ENCODE results near the gene CD68.

CD68 gene, protein sequence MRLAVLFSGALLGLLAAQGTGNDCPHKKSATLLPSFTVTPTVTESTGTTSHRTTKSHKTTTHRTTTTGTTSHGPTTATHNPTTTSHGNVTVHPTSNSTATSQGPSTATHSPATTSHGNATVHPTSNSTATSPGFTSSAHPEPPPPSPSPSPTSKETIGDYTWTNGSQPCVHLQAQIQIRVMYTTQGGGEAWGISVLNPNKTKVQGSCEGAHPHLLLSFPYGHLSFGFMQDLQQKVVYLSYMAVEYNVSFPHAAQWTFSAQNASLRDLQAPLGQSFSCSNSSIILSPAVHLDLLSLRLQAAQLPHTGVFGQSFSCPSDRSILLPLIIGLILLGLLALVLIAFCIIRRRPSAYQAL

DNA sequence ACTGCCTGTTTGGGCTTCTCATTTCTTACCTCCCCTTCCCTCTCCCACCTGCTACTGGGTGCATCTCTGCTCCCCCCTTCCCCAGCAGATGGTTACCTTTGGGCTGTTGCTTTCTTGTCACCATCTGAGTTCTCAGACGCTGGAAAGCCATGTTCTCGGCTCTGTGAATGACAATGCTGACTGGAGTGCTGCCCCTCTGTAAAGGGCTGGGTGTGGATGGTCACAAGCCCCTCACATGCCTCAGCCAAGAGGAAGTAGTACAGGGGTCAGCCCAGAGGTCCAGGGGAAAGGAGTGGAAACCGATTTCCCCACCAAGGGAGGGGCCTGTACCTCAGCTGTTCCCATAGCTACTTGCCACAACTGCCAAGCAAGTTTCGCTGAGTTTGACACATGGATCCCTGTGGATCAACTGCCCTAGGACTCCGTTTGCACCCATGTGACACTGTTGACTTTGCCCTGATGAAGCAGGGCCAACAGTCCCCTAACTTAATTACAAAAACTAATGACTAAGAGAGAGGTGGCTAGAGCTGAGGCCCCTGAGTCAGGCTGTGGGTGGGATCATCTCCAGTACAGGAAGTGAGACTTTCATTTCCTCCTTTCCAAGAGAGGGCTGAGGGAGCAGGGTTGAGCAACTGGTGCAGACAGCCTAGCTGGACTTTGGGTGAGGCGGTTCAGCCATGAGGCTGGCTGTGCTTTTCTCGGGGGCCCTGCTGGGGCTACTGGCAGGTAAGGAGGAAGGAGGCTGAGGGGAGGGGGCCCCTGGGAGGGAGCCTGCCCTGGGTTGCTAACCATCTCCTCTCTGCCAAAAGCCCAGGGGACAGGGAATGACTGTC is at the start of gene CD68:
Gene CD68 (plus strand): TSS at position 638 of the 833 bp plus-strand sequence. CDS start 40 bp downstream, at position 678.
- DNase-seq, result peak; percentile 82

DNA sequence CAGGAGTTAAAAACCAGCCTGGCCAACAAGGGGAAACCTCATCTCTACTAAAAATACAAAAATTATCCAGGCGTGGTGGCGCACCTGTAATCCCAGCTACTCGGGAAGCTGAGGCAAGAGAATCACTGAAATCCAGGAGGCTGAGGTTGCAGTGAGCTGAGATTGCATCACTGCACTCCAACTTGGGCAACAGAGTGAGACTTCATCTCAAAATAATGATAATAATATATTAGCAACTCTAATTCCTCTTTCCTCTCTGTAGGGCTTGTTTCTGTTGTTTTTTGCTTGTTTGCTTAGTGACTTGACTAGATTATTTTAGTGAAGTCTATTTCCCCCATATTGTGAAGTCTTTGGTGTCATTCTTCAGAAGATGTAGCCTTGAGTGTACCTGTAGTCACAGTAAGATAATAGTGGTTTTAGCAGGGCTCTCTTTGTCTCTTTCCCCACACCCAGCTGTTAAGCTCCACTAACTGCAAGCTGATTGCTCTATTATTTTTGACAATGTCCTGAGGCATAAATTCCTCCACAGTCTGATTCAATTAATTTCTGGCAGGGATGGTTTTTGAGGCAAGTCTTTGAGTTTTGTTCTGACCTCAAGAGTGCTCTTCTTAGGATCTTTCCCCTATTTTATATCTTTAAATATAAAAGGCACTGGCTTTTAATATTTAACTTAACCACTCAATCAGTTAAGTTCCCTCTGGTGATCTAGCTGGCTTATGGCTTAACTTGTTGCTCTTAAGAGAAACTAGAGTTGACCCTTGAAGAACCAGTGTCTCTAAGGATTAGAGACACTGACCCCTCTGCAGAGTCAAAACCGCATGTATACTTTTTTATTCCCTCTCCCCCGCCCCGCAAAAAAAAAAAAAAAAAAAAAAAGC is 49.2 kb upstream of the CD68 start:
- no peak for DNase-seq

DNA sequence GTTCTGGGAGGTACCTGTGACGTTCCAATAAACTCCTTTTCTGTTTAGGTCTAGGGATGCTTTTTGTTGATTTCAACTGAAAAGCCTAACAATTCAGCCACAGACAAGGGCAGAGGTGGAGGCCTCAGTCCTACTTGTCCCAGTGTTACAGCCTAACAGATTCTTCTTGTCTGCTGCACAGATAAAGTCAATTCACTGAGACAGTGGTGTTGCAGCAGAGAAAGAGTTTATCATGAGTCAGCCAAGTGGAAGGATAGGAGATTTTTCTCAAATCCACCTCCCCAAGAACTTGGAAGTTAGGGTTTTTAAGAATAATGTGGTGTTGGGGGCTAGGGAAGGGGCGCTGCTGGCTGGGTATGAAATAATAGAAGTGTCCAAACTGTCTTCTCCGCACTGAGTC is 41.4 kb upstream of the CD68 start:
- no peak for DNase-seq

DNA sequence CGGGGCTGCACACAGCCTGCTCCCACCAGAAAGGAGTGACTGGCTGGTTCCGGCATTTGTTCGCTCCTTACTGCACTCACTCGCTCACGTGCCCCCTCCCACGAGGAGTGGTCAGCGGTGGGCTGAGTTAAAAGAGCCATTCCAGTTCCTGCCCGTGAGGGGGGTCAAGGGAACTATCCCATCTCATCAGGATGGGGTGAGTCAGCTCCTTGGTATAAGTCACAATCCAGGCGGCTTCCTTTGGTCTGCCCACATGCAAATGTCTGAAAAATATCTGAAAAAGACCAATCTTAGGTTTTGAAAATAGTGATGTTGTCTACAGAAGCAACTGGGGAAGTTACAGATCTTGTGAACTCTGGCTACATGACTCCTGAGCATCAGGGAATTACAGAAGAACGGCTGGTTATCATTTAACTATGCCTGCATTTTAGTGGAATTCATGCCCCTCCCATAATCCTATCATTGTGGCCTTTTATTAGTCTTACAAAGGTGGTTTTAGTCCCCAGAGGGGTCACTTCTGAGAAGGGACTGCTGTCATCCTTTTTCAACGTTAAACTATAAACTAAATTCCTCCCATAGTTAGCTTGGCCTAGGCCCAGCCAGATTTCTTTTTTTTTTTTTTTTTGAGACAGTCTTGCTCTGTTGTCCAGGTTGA is 40.4 kb upstream of the CD68 start:
- DNase-seq, result no peak

GRCh38 chr17:7541074-7541621 is 38.3 kb upstream of the CD68 start:
- DNase-seq, result no peak

DNA sequence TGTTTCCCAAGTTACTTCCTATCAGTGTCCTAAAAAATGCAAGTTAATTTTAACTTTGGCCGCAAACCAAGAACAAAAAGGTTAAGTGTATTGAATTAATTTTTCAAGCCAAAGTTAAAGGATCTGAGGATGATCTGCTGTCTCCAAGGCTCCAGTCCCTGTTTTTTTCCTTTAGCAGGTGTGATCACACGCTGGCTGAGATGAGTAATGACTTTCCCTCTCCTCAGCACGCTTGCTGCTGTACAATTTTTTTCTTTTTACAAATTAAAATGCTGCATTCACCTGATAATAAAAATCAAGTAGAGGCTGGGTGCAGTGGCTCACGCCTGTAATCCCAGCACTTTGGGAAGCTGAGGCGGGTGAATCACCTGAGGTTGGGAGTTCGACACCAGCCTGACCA is 34.5 kb upstream of the CD68 start:
- DNase-seq, result no peak

DNA sequence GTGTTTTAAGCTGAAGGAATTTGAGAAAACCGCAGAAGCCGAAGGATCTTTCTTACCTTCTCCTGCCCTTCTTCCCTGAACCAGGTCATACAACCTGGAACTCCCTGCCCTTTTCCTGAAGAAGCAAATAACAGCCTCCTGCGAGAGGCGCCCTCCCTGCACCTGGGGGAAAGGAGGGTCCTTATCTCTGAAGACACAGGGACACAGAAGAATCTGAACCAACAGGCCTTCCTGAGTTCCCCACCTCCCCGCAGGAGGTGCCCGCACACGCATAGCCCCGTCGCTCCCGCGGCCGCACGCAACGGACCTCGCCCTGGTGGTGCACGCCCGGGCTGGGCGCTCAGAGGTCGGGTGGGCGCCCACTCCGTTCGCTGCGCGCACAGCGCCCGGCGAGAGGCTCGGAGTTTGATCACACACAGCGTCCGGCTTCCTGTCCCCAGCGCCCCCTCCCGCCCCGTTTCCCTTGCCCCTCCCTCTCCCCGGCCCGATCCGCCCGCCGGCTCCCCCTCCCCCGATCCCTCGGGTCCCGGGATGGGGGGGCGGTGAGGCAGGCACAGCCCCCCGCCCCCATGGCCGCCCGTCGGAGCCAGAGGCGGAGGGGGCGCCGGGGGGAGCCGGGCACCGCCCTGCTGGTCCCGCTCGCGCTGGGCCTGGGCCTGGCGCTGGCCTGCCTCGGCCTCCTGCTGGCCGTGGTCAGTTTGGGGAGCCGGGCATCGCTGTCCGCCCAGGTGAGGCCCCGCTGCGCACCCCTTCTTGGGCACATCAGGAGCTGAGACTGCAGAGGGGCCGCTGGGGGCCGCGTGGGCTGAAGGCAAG is 30.6 kb upstream of the CD68 start, which contains the start of gene TNFSF12:
Gene TNFSF12 (plus strand): TSS at position 474 of the 816 bp plus-strand sequence. CDS start 96 bp downstream, at position 570.
- DNase-seq, result peak; percentile 72

DNA sequence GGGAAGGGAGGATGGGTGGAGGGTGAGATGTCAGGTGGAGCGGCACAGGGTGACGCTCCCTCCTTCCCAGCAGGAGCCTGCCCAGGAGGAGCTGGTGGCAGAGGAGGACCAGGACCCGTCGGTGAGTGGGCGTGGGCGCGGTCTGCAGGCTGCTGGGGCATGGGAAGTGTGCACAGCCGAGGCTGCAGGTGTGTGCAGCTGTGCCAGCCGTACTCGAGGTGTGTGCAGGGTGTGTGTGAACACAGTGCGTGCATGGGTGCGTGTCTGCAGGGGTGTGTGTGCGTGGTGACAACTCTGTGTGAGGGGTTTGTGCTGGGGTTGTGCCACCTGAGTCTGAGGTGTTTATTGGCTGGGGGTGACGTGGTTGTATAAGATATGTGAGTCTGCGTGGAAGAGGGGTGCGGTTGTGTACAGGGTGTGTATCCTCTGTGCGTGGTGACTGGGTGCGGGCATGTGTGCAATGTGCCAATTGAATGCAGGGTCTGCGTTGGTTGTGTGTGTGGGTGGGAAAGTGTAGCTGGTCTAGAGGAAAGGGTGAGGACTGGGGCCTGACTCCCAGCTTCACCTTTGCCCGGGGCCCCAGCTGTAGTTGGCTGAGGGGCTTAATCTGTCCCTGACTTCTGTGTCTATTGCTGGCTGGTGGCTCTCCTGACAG is 29.9 kb upstream of the CD68 start:
- DNase-seq, result peak; percentile 63

DNA sequence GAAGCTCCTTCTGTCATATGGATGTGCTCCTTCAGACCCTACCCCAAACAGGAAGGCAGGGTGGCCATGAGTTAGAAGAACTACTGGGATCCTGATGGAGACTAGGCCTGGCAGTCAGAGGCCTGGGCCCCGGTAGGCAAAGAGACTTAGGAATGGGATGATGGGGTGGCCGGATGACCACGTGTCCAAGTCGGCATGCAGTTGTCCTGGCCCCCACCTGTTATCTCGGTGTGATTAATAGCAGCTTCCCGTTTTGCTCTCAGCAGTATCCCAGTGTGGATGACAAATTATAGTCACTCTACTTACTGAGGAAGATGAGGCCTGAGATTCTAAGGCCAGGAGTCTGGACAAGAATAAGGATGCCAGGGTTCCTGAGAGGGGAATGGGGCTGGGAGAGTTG is 29.1 kb upstream of the CD68 start:
- DNase-seq, result no peak

DNA sequence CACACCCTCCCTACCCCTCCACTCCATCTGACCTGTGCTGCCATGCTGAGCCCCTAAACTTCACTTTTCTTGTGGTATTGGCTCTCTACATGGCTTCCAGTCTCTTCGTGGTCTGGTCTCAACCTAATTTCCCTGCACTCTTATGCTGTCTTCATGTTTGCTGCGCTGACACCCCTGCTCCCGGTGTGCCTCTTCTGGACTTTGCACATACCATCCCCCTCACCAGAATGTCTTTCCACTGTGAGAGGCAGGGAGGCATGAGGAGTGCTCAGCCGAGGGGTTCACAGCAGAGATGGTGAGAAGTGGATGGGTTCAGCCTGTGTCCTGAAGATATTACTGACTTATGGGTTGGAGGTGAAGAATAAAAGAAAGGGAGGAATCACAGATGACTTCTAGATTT is 28.0 kb upstream of the CD68 start:
- no peak for DNase-seq

- no peak for DNase-seq
Measured at GRCh38 chr17:7552621-7553051, 26.8 kb upstream of the CD68 start.

DNA sequence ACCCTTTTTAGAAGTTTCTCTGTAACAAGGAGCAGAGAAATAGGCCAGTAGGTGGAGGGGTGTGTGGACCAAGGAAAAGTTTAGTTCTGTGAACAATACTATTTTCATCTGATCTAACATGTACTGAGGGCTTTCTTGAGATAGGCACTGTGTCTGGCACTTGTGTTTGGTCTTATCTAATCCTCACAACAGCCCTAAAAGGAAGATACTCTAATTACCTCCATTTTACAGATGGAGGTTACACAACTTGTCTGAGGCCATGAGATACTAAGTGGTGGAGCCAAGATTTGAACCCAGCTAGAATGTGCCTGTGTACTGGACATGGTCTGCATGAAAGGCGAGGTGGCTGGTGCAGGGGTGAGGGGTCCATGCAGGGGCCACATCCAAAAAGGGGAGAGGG is 26.1 kb upstream of the CD68 start:
- no peak for DNase-seq

- no peak for DNase-seq
Measured at GRCh38 chr17:7555320-7555948, 24.0 kb upstream of the CD68 start.

GRCh38 chr17:7556627-7557026 is 22.8 kb upstream of the CD68 start:
- no peak for DNase-seq

- DNase-seq, result no peak
Measured at GRCh38 chr17:7557147-7557764, 22.2 kb upstream of the CD68 start.

- no peak for DNase-seq
Measured at GRCh38 chr17:7557775-7558543, 21.5 kb upstream of the CD68 start.

DNA sequence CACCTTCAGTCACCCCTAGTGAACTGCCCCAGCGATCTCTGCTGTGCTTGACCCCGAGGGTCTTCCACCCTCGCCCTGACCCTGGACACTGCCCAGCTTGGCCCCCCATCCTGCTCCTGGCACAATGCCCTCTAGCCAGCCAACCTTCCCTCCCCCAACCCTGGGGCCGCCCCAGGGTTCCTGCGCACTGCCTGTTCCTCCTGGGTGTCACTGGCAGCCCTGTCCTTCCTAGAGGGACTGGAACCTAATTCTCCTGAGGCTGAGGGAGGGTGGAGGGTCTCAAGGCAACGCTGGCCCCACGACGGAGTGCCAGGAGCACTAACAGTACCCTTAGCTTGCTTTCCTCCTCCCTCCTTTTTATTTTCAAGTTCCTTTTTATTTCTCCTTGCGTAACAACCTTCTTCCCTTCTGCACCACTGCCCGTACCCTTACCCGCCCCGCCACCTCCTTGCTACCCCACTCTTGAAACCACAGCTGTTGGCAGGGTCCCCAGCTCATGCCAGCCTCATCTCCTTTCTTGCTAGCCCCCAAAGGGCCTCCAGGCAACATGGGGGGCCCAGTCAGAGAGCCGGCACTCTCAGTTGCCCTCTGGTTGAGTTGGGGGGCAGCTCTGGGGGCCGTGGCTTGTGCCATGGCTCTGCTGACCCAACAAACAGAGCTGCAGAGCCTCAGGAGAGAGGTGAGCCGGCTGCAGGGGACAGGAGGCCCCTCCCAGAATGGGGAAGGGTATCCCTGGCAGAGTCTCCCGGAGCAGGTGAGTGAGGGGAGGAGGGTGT is 20.7 kb upstream of the CD68 start, which contains the start of gene TNFSF13:
Gene TNFSF13 (plus strand): TSS at position 207 of the 776 bp plus-strand sequence. CDS start 290 bp downstream, at position 497.
- no peak for DNase-seq

All from stimulated activated CD8-positive, alpha-beta memory T cell treated with anti-CD3 and anti-CD28 coated beads, Interleukin-4, amount 100 ng/mL, for 48 hours (primary cell).